ENCODE results near the gene UQCR10.
"Not testable (repeated sequence)": the region's sequence is repeated elsewhere in the genome, so short reads cannot be mapped to it uniquely, and the experiment has no call there.

The UQCR10 gene

GRCh38 chr22:29737251-29738117 is 29.7 kb upstream of the UQCR10 start:
- DNase-seq (ENCODE audit: low spot score): no peak

- peak; percentile 69 for DNase-seq (ENCODE audit: low spot score)
These were observed 28.9 kb upstream of the UQCR10 start for GRCh38 chr22:29738118-29738815.

GRCh38 chr22:29739346-29739875 is 27.8 kb upstream of the UQCR10 start:
- no peak for DNase-seq (ENCODE audit: low spot score)

GRCh38 chr22:29740216-29740615 is 27.0 kb upstream of the UQCR10 start:
- no peak for DNase-seq (ENCODE audit: low spot score)

- DNase-seq (ENCODE audit: low spot score): no peak
These were observed 25.2 kb upstream of the UQCR10 start for GRCh38 chr22:29741926-29742325.

- no peak for DNase-seq (ENCODE audit: low spot score)
These were observed 24.8 kb upstream of the UQCR10 start for GRCh38 chr22:29742326-29742725.

- no peak for DNase-seq (ENCODE audit: low spot score)
These were observed 22.3 kb upstream of the UQCR10 start for GRCh38 chr22:29744902-29745301.

GRCh38 chr22:29747832-29748231 is 19.3 kb upstream of the UQCR10 start:
- DNase-seq (ENCODE audit: low spot score): no peak

GRCh38 chr22:29748248-29748893 is 18.8 kb upstream of the UQCR10 start:
- no peak for DNase-seq (ENCODE audit: low spot score)

GRCh38 chr22:29750029-29750428 is 17.1 kb upstream of the UQCR10 start:
- DNase-seq (ENCODE audit: low spot score): no peak

- DNase-seq (ENCODE audit: low spot score): no peak
These were observed 16.3 kb upstream of the UQCR10 start for GRCh38 chr22:29750559-29751538.

GRCh38 chr22:29751669-29752068 is 15.5 kb upstream of the UQCR10 start:
- DNase-seq (ENCODE audit: low spot score): no peak

GRCh38 chr22:29753808-29754657 is 13.1 kb upstream of the UQCR10 start:
- no peak for DNase-seq (ENCODE audit: low spot score)

GRCh38 chr22:29754658-29755395 is 12.3 kb upstream of the UQCR10 start:
- DNase-seq (ENCODE audit: low spot score): not testable (repeated sequence)

GRCh38 chr22:29755889-29756288 is 11.3 kb upstream of the UQCR10 start:
- DNase-seq (ENCODE audit: low spot score): peak; percentile 62

- DNase-seq (ENCODE audit: low spot score): no peak
These were observed 10.8 kb upstream of the UQCR10 start for GRCh38 chr22:29756341-29756740.

GRCh38 chr22:29757096-29757495 is 10.1 kb upstream of the UQCR10 start:
- no peak for DNase-seq (ENCODE audit: low spot score)

- no peak for DNase-seq (ENCODE audit: low spot score)
These were observed 9.0 kb upstream of the UQCR10 start for GRCh38 chr22:29758068-29758622.

GRCh38 chr22:29758959-29759358 is 8.2 kb upstream of the UQCR10 start:
- DNase-seq (ENCODE audit: low spot score): no peak

Data from cerebellar cortex (tissue), 1 donor.